H4 (cell line): ENCODE data around the gene TBX1. TPM values are rescaled to one million over a fixed set of nuclear protein-coding genes. Genes with fewer than 3 reads are reported as not detected.

Source experiments
- DNase-seq: peaks from one replicate; pipeline ENCODE4 v3.0.0-alpha.2; 2015; ENCODE audit warnings: low spot score
- total RNA-seq: library from RNA; depleted of rRNA; stranded (reverse); fragments of >200 nt; shearing (Covaris generic); gene quantifications from 2 replicates; pipeline ENCODE4 v1.2.3, GENCODE V29; 2014

Gene TBX1
- total RNA-seq, 1 experiment from 2014 or later: not detected

GRCh38 chr22:19751497-19752245 lies 8.9 kb upstream of the TBX1 start:
- no peak for DNase-seq

- no peak for DNase-seq
Measured at GRCh38 chr22:19753090-19753842, 7.3 kb upstream of the TBX1 start.

DNA sequence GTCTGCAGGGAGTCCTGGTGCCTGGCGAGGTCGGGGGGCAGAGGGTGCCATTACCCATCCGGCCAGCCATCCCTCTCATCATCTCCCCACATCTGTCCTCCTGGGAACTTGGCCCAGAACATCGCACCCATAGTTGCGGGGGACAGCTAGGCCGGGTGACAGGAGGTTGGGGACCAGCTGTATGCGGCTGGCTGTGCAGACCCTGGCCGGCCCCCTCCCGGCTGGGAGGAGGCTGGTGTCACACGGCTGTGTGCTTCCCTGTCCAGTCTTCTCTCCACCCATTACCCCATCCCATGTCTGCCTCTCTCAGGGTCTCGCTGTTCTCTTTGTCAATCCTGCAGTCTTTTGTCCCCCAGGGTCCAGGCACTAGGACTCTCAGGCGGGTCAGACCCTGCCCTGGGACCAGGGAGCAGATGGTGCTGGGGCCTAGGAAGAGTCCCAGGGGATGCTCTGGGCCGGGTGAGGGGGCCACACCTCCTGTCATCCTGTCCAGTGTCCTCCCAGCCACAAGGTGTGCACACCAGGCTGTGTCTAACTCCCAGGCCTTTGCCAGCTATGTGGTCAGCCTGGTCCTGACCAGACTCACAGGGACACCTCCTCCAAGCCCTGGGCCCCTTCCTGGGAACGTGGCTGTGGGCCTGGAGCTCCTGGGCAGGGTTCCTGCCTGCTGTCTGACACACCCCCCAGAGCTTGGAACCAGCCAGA lies 6.4 kb upstream of the TBX1 start:
- no peak for DNase-seq

GRCh38 chr22:19754701-19755144 lies 5.9 kb upstream of the TBX1 start:
- no peak for DNase-seq

- no peak for DNase-seq
Measured at GRCh38 chr22:19755145-19755710, 5.3 kb upstream of the TBX1 start.

- DNase-seq: no peak
Measured at GRCh38 chr22:19755722-19756287, 4.8 kb upstream of the TBX1 start.

- DNase-seq: no peak
Measured at GRCh38 chr22:19756288-19757128, 4.1 kb upstream of the TBX1 start.

- DNase-seq: no peak
Measured at GRCh38 chr22:19757140-19757984, 3.2 kb upstream of the TBX1 start.

- DNase-seq: no peak
Measured at GRCh38 chr22:19757985-19758895, 2.3 kb upstream of the TBX1 start.

DNA sequence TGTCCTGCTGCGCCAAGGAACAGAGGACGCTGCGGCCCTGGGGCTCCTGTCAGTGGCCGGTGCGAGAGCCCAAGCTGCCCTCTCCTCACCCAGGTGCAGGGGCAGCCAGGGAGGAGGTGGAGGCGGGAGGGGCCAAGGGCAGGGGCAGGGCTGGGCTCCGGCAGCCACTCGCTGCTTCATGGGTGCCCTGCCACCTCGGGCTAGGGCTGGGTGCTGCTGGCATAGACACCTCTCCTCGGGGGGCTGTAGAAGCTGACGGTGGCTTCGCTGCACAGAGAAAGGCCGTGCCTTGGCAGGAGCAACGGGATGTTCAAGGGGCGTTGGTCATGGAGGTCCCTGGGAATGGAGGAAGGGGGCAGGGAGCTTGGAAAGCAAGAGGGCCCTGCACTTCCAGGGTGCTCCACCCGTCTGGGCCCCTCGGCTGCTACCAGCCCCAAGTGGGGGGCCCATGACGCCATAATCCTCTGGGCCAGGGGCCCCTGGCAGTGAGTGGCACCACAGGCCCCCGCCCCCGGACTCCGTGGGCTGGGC lies 1.6 kb upstream of the TBX1 start:
- no peak for DNase-seq

- no peak for DNase-seq
Measured at GRCh38 chr22:19759427-19760057, 1.0 kb upstream of the TBX1 start.

DNA sequence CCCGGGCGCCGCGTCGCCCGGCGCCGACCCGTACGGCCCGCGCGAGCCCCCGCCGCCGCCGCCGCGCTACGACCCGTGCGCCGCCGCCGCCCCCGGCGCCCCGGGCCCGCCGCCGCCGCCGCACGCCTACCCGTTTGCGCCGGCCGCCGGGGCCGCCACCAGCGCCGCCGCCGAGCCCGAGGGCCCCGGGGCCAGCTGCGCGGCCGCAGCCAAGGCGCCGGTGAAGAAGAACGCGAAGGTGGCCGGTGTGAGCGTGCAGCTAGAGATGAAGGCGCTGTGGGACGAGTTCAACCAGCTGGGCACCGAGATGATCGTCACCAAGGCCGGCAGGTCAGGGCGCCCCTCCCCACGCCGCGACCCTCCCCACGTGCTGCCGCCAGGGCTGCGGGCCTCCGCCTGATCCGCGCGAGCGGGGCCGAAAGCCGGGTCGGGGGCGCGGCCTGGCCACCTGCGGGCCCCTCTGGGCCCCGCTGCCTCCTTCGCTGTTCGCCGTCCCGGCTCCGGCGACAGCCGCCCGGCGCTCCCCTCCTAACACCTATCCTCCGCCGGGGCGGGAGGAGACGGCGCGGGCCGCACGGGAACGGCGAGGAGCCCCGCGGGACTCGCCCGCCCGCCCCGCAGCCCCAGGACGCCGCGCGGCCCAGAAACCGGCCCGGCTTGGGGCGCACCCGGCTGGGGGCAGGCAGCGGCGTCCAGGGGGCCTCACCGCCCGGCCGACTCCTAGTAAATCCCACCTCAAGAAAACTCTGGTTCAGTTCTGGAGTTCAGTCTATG lies 560 bp downstream of the TBX1 start:
- no peak for DNase-seq

- no peak for DNase-seq
Measured at GRCh38 chr22:19761725-19762567, 1.4 kb downstream of the TBX1 start.

- no peak for DNase-seq
Measured at GRCh38 chr22:19762568-19763457, 2.2 kb downstream of the TBX1 start.
